DOHH2 (cell line): ENCODE measurements around the gene TET1.
"Not testable (repeated sequence)": the region's sequence is repeated elsewhere in the genome, so short reads cannot be mapped to it uniquely, and the experiment has no call there.

Experiments
- H3F3A ChIP-seq: fragments of 200-600 bp; sonication (generic), shearing (Covaris generic); 2 replicates; pipeline ENCODE4 v1.6.0; 2016; ENCODE audit warnings: antibody characterized with exemption, mild to moderate bottlenecking; ENCODE audit not compliant: control insufficient read depth, insufficient read depth
- H3K27ac ChIP-seq: fragments of 200-600 bp; sonication (generic); 2 replicates; pipeline ENCODE4 v1.5.1; 2014; ENCODE audit warnings: low read depth, mild to moderate bottlenecking, low read length, moderate library complexity
- H3K27me3 ChIP-seq: fragments of 200-600 bp; sonication (generic); 2 replicates; pipeline ENCODE4 v1.6.1; 2014; ENCODE audit warnings: mild to moderate bottlenecking, low read length, mixed read lengths; ENCODE audit not compliant: control insufficient read depth
- H3K36me3 ChIP-seq: fragments of 200-600 bp; sonication (generic); 2 replicates; pipeline ENCODE4 v1.6.1; 2014; ENCODE audit warnings: mild to moderate bottlenecking, low read length, moderate library complexity, mixed read lengths; ENCODE audit not compliant: control insufficient read depth
- H3K4me1 ChIP-seq: fragments of 200-600 bp; sonication (generic); 2 replicates; pipeline ENCODE4 v1.6.1; 2014; ENCODE audit warnings: mild to moderate bottlenecking, low read length, mixed read lengths; ENCODE audit not compliant: control insufficient read depth
- H3K4me2 ChIP-seq: fragments of 200-600 bp; sonication (generic); 2 replicates; pipeline ENCODE4 v1.6.0; 2014; ENCODE audit warnings: mild to moderate bottlenecking, low read length, moderate library complexity
- H3K4me3 ChIP-seq: fragments of 200-600 bp; sonication (generic); 2 replicates; pipeline ENCODE4 v1.5.1; 2014; ENCODE audit warnings: mild to moderate bottlenecking, low read length, mixed read lengths
- H3K79me2 ChIP-seq: fragments of 200-600 bp; sonication (generic); 2 replicates; pipeline ENCODE4 v1.6.1; 2014; ENCODE audit warnings: mild to moderate bottlenecking, low read length, mixed read lengths; ENCODE audit not compliant: control insufficient read depth
- H3K9me2 ChIP-seq: fragments of 200-600 bp; sonication (generic); replicated peaks from 2 replicates; pipeline ENCODE4 v1.6.1; 2014; ENCODE audit warnings: mild to moderate bottlenecking, low read length, mixed read lengths; ENCODE audit not compliant: control insufficient read depth
- H3K9me3 ChIP-seq: fragments of 200-600 bp; sonication (generic); 2 replicates; pipeline ENCODE4 v1.6.1; 2014; ENCODE audit warnings: antibody characterized with exemption, low read length, mixed read lengths; ENCODE audit not compliant: control insufficient read depth, insufficient read depth
- H4K20me1 ChIP-seq: fragments of 200-600 bp; sonication (generic); 2 replicates; pipeline ENCODE4 v1.6.0; 2014; ENCODE audit warnings: low read depth, mild to moderate bottlenecking, antibody characterized with exemption, low read length, moderate library complexity; ENCODE audit not compliant: control insufficient read depth, insufficient read depth
- EZH2phosphoT487 ChIP-seq: fragments of 200-600 bp; sonication (generic); IDR thresholded peaks from 2 replicates; pipeline ENCODE4 v1.6.1; 2017; ENCODE audit warnings: borderline replicate concordance, mild to moderate bottlenecking, antibody characterized with exemption, low read length, moderate library complexity, mixed read lengths
- TF ChIP-seq, protein P1 (sequence below): fragments of 200-600 bp; sonication (generic); IDR thresholded peaks from one replicate; pipeline ENCODE4 v1.5.1; 2014; ENCODE audit warnings: antibody characterized with exemption, mild to moderate bottlenecking, low read depth, low read length; ENCODE audit not compliant: poor library complexity, severe bottlenecking

TET1 gene

DNA sequence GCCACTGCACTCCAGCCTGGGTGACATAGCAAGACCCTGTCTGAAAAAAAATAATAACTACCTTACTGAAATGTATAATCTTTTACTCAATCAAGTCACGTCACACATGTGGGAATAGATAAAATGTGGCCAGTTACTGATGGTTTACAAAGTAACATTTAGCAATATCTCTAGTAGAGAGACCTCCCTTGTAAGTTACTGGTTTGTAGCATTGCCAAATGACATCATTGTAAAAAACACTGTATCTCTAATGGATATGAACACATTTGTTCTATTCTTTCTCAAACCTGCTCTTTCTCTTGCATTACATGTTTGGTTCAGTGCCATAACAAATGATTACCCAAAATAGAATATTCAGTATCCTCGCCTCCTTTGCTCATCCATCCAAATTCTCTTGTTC is 18.8 kb downstream of the TET1 start:
- Histone ChIP-seq H3K36me3 (no peaks in the 10 kb centered on the region), H3K27ac (no peak overlapping the region), H3K27me3 (no peaks in the 10 kb centered on the region), H3K9me2 (no peaks in the 10 kb centered on the region), H3K4me3 (no peak overlapping the region), H3K79me2 (no peaks in the 10 kb centered on the region), H4K20me1 (no peaks in the 10 kb centered on the region), H3K9me3 (no peaks in the 10 kb centered on the region), H3K4me2 (no peak overlapping the region), H3K4me1 (no peaks in the 10 kb centered on the region), H3F3A (no peaks in the 10 kb centered on the region)
- TF ChIP-seq EZH2phosphoT487: no peak
- TF ChIP-seq, protein P1, sequence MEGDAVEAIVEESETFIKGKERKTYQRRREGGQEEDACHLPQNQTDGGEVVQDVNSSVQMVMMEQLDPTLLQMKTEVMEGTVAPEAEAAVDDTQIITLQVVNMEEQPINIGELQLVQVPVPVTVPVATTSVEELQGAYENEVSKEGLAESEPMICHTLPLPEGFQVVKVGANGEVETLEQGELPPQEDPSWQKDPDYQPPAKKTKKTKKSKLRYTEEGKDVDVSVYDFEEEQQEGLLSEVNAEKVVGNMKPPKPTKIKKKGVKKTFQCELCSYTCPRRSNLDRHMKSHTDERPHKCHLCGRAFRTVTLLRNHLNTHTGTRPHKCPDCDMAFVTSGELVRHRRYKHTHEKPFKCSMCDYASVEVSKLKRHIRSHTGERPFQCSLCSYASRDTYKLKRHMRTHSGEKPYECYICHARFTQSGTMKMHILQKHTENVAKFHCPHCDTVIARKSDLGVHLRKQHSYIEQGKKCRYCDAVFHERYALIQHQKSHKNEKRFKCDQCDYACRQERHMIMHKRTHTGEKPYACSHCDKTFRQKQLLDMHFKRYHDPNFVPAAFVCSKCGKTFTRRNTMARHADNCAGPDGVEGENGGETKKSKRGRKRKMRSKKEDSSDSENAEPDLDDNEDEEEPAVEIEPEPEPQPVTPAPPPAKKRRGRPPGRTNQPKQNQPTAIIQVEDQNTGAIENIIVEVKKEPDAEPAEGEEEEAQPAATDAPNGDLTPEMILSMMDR: no peak

- not testable (repeated sequence) for H3K27me3 ChIP-seq, H3K4me3 ChIP-seq, H3K27ac ChIP-seq, H3K4me1 ChIP-seq, H3F3A ChIP-seq, H4K20me1 ChIP-seq, H3K79me2 ChIP-seq, H3K36me3 ChIP-seq, H3K9me3 ChIP-seq, H3K9me2 ChIP-seq, H3K4me2 ChIP-seq
Observed at GRCh38 chr10:68584187-68584586, 24.1 kb downstream of the TET1 start.

DNA sequence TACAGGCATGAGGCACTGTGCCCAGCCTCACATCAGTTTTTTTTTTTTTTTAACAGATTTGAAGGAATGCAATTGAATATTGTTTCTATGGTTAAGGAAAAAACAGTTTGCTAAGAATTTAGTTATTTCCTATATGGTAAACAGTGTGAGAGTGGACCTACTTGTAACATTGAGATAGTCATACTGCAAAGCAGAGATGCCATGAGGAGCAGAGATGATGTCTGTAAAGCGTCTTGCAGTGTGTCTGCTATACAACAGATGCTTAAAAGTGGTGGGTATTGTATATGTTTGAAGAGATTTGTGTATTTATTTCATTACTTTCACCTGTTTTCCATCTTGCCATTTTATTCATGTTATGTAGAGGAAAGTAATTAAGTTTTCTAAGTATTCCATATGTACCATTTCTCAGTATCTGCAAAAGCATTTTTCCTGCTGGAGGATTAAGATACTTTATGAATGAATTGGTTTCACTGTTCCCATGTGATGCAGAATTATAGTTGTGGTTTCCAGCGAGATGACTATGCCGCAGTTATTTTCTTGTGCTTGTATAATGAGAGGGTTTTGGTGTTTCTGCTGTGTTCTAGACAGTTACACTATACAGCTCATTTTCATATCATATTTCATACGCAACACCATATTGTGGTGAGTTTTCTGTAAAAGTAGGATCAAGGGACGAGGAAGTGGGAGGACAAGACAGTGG is 26.6 kb downstream of the TET1 start:
- H3K4me2 ChIP-seq: no peak overlapping the region
- H3K79me2 ChIP-seq: no peaks in the 10 kb centered on the region
- no peaks in the 10 kb centered on the region for H3K4me1 ChIP-seq
- no peaks in the 10 kb centered on the region for H3F3A ChIP-seq
- no peaks in the 10 kb centered on the region for H3K9me2 ChIP-seq
- no peak overlapping the region for H3K4me3 ChIP-seq
- no peaks in the 10 kb centered on the region for H3K9me3 ChIP-seq
- peaks cover 3% of the 10 kb centered on the region; the same call in 1 of the 2 replicates for H3K27me3 ChIP-seq
- H3K36me3 ChIP-seq: no peaks in the 10 kb centered on the region
- no peak for TF ChIP-seq EZH2phosphoT487
- TF ChIP-seq, protein P1: no peak
- no peaks in the 10 kb centered on the region for H4K20me1 ChIP-seq
- no peak overlapping the region for H3K27ac ChIP-seq

DNA sequence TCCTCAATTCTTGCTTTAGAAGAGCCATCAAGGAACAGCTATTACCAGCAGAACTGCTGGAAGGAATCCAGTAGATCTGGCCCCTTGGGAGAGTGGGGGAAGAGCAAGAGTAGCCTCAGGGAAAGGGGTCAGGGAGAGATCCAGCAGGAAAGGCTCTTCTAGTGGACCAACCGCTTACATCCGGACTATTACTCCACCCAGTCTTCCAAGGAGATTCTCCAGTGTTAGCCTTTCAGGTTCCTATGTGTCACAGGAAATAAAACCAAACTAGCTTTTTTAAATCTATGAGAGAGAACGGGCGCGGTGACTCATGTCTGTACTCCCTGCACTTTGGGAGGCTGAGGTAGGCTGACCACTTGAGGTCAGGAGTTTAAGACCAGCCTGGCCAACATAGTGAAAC is 34.3 kb downstream of the TET1 start:
- H3K9me3 ChIP-seq: no peaks in the 10 kb centered on the region
- H3K27ac ChIP-seq: no peak overlapping the region
- no peaks in the 10 kb centered on the region for H3K79me2 ChIP-seq
- H3F3A ChIP-seq: 0 out of 2 replicates have a peak, but pooled peaks cover 4% of the 10 kb centered on the region
- H3K9me2 ChIP-seq: no peaks in the 10 kb centered on the region
- no peaks in the 10 kb centered on the region for H3K27me3 ChIP-seq
- H3K4me1 ChIP-seq: no peaks in the 10 kb centered on the region
- no peaks in the 10 kb centered on the region for H4K20me1 ChIP-seq
- H3K36me3 ChIP-seq: no peaks in the 10 kb centered on the region
- TF ChIP-seq, protein P1: no peak
- TF ChIP-seq EZH2phosphoT487: no peak
- no peak overlapping the region for H3K4me3 ChIP-seq
- no peak overlapping the region for H3K4me2 ChIP-seq
